ENCODE results near the gene ADGRE1.

Gene ADGRE1

DNA sequence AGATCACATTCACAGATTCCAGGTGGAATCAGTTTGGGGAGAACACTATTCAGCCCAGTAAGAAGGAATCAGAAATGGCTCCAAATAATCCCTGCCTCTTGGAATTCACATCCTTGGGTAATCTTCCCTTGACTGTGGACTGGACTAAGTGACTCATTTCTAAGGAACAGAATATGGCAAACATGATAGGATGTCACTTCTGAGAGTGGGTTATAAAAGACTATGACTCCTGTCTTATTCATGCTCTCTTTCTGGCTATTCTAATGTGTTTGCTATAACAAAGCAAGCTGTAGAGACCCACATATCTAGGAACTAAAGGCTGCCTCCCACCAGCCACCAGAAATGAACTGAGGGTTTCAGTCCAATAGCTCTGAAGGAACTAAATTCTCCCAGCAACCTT, 96.1 kb downstream of the ADGRE1 start:
- DNase-seq (ENCODE audit: low read depth, low spot score), result no peak
- no peak overlapping the region for H3K4me3 ChIP-seq (ENCODE audit: low read depth, low read length)
- CTCF ChIA-PET, result no interaction called here
- TF ChIP-seq, protein P1, sequence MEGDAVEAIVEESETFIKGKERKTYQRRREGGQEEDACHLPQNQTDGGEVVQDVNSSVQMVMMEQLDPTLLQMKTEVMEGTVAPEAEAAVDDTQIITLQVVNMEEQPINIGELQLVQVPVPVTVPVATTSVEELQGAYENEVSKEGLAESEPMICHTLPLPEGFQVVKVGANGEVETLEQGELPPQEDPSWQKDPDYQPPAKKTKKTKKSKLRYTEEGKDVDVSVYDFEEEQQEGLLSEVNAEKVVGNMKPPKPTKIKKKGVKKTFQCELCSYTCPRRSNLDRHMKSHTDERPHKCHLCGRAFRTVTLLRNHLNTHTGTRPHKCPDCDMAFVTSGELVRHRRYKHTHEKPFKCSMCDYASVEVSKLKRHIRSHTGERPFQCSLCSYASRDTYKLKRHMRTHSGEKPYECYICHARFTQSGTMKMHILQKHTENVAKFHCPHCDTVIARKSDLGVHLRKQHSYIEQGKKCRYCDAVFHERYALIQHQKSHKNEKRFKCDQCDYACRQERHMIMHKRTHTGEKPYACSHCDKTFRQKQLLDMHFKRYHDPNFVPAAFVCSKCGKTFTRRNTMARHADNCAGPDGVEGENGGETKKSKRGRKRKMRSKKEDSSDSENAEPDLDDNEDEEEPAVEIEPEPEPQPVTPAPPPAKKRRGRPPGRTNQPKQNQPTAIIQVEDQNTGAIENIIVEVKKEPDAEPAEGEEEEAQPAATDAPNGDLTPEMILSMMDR (IDR thresholded peaks at IDR 0.05; ENCODE audit: insufficient read depth, low read length, missing control alignments), result no peak
- POLR2A ChIA-PET, result no interaction called here

DNA sequence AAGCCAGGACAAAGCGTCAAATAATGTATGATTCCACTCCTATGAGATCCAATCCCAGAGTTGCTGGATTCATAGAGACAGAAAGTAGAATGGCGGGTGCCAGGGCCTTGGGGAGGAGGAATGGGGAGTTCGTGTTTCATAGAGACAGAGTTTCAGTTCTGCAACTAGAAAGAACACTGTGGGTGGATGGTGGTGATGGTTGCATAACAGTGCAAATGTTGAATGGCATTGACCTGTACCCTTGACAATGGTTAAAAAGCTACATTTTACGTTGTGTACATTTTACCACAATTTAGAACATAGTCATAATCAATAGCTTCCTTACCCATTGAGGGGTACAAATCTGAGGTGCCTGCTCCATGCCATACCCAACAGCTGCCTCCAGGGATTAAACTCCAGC, 100.5 kb downstream of the ADGRE1 start:
- TF ChIP-seq, protein P1 (IDR thresholded peaks at IDR 0.05; ENCODE audit: insufficient read depth, low read length, missing control alignments), result no peak
- CTCF ChIA-PET, result no interaction called here
- POLR2A ChIA-PET, result no interaction called here
- no peak overlapping the region for H3K4me3 ChIP-seq (ENCODE audit: low read depth, low read length)
- DNase-seq (ENCODE audit: low read depth, low spot score), result no peak

DNA sequence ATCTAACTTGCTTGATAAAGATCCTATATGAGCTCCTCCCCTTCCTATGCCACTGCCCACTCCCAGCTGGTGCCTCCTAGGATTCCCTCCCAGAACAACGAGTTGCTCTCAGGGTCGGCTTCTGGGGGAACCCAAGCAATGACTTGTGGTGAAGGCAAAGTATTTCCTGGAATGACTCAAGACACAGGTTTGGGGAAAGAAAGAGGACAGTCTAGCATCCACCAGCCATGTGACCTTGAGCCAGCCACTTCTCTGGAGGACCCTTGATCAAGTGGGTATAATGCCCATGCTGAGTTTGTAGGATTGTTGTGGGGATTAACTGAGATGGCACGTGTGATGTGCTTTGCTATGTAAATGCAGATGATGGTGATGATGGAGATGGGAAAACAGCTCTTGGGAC, 100.9 kb downstream of the ADGRE1 start:
- CTCF ChIA-PET, result no interaction called here
- H3K4me3 ChIP-seq (ENCODE audit: low read depth, low read length), result no peak overlapping the region
- POLR2A ChIA-PET, result no interaction called here
- TF ChIP-seq, protein P1 (IDR thresholded peaks at IDR 0.05; ENCODE audit: insufficient read depth, low read length, missing control alignments), result no peak
- DNase-seq (ENCODE audit: low read depth, low spot score), result no peak

Measured in AG04449 (cell line).